GM21576 (cell line): ENCODE data around the gene TEX35.

Experiments
- ATAC-seq: cut with Tn5 transposase; IDR thresholded peaks from one replicate; pipeline ENCODE4 v1.9.1; 2021; ENCODE audit warnings: mild to moderate bottlenecking, moderate library complexity; ENCODE audit not compliant: unreplicated experiment

Gene TEX35

GRCh38 chr1:178513278-178513983 lies 522 bp downstream of the TEX35 start:
- no peak for ATAC-seq

DNA sequence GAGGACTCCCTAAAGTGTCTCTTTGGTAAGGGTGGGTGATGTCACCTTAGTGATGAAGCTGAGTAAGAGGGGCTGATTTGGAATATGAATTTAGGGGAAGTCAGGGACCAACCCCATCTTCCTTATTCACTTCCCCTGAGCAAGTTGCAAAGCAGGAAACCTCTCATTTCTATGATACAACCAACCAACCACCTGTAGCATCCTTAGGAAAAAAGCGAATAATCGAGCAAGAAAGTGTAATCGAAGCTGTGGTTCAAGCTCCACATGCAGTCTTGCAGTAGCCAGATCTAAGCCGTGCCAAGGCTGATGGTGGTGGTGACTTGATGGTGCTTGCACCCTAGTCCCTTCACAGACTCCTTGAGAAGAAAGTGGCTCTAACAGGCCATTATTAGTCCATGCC lies 3.2 kb downstream of the TEX35 start:
- no peak for ATAC-seq

DNA sequence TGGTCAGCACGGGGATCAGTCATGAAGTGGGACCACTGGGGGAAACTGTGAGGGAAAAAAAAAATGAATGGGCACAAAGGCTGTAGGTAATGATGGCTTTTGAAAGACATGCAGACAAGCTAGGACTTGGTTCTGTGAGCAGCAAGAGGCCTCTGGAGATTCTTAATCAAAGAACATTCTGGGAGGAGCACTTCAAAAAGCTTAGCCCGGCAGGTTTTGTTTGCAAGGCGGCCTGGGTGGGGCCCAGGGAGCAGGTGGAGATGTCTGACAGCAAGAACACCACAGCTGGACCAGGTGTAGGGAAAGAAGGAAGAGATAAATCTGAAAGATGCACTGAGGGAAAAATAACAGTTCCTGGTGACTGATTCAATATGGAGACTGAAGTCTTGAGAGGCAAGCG lies 6.0 kb downstream of the TEX35 start:
- no peak for ATAC-seq

DNA sequence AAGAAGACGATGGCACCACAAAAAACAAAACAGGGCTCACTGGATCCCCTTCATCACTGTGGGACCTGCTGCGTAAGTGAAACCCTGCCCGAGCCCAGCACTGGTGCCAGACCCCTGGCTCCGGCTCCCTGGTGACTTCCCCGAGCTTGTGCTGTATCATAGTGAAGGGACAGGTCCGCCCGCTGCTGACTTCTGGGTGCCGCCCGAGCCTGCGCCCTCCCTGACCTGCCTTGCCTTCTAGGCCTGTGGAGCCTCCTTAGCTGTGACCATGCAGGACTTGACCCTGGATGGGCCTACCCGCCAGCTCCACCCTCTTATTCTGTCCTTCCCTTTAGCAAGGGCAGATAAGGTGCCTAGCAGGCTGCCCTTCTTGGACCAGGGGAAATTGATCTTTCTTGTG lies 7.9 kb downstream of the TEX35 start:
- ATAC-seq: no peak

GRCh38 chr1:178521241-178521640 lies 8.3 kb downstream of the TEX35 start:
- ATAC-seq: no peak

GRCh38 chr1:178527117-178527516 lies 14.2 kb downstream of the TEX35 start:
- no peak for ATAC-seq

DNA sequence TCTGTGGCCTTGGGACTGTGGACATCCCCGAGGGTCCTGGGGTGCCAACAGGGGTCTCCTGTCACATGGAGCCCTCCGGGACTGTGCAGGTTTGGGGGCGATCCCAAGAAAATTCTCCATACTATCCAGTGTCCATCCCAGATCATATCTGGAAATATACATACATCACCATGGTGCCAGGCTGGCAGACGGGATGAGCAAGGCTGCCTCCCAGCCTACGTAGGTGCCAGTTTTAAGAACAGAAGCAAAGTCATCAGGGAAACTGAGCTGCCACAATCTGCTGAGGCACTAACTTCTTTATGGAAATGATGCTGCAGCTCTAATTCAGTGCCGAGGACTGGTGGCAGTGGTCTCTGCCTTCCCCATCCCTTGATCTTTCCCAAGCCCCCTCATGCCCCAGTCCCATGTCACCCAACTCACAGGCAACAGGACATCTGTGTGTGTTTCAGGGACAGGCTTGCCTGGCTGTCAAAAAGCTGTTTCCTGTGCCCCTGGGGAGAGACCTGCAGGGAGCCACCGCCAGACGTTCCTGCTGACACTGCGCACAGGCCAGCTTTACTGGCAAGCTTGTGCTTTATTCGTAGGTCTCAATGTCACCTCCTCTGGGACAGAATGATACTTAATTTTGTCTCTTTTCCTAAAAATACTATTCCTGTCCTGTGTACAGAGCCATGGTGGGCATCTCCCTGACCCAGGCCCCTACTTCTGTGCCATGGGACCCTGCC lies 15.5 kb downstream of the TEX35 start:
- no peak for ATAC-seq

DNA sequence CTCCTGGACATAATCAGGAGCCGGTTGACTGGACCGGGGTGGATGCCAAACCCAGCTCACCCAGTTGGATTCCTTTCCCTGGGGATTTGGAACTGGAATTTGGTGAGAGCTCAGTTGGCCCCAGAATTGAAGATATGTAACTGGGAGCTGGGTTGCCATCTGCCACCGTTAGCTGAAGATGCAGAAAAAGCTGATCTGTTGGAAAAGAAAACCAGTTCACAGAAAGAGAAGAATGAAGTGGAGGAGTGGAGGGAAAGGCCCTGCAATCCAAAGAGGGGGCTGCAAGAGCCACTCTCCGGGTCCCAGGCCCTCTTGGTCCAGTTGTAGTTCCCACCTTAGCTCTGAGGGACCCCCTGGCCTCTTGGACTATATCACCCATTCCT lies 16.0 kb downstream of the TEX35 start:
- ATAC-seq: no peak

- ATAC-seq: no peak
These were observed 16.6 kb downstream of the TEX35 start for GRCh38 chr1:178529364-178530036.

DNA sequence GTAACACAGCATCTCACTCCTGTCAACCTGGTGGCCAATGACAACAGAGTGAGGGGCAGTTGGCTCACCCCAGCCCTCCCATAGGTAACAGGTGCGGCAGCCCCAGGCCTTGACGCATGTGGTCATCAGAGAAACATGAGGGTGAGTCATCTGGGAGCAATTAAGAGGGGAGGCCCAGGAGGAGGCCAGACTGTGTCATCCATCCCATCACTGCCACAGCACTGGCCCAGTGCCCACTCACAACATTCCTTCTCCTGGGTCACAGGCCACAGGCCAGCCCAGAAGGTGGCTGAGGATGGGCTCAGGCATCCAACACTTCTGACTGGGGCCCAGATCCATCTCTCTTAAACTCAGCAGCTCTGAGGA lies 17.1 kb downstream of the TEX35 start:
- no peak for ATAC-seq

- no peak for ATAC-seq
These were observed 17.6 kb downstream of the TEX35 start for GRCh38 chr1:178530502-178530901.

GRCh38 chr1:178531887-178532286 lies 19.0 kb downstream of the TEX35 start:
- no peak for ATAC-seq

- peak; percentile 83 for ATAC-seq
These were observed 19.5 kb downstream of the TEX35 start for GRCh38 chr1:178532392-178532791.

DNA sequence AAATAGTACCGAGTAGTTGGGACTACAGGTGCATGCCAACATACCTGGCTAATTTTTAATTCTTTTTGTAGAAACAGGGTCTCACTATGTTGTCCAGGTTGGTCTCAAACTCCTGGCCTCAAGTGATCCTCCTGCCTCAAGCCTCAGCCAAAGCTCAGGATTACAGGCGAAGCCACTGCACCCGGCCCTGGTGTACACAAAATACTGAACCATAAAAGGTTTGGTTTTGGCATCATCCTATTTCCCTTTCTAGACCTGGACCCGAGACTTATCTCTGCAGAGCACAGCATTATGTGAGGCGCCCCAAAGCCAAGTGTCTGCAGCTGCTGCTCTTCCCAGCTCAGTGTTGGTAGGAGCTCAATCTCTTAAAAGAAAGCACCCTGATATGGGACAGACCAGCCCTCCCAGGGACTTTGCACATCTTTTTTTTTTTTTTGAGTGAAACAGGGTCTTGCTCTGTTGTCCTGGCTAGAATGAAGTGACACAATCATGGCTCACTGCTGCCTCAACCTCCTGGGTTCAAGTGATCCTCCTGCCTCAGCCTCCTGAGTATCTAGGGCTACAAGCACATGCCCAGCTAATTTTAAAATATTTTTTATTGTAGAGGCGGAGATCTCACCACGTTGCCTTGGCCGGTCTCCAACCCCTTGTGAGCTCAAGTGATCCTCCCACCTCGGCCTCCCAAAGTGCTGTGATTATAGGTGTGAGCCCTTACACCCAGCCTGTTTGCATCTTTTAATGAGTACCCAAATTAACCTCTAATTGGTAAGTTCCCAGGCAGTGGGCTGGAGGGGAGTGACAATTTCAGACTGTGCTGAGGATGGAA lies 20.4 kb downstream of the TEX35 start:
- no peak for ATAC-seq

- no peak for ATAC-seq
These were observed 21.4 kb downstream of the TEX35 start for GRCh38 chr1:178534137-178534868.

DNA sequence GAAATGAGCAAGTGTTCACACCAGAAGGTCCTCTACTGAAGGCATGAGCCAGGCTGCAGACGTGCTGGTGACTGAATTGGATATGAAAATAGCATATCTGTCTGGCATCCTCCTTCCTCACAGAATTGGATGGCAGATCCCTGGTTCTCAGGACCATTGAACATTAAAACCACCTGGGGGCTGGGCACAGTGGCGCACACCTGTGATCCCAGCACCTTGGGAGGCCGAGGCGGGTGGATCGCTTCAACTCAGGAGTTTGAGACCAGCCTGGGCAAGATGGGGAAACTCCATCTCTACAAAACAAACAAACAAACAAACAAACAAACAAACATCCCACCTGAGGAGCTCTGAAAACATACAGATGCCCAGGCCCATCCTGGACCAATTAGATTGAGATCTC lies 23.4 kb downstream of the TEX35 start:
- no peak for ATAC-seq

DNA sequence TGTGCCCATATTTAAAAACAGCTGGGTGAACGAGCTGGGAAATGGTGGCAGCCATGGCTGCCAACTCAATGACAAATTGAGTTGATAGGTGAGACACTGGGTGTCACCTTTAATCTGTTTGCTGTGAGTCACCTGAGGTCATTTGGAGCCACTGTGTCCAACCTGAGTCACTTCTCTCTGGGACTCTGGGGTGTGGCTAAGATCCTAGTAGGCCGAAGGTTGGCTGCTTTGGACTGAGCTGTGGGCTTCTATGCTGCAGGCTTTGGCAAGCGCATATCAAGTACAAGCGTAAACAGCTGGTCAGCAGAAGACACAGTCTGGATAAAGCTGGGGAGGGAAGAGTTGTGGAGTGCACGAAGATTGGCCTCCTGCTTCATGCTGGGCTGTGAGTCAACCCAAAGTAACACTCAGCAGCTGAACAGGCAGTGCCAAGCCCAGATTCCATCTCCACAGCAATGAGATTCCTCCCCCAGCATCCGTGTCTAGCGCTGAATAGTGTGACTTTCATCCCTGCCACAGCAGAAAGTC lies 24.0 kb downstream of the TEX35 start:
- ATAC-seq: no peak

GRCh38 chr1:178537382-178538090 lies 24.6 kb downstream of the TEX35 start:
- no peak for ATAC-seq

DNA sequence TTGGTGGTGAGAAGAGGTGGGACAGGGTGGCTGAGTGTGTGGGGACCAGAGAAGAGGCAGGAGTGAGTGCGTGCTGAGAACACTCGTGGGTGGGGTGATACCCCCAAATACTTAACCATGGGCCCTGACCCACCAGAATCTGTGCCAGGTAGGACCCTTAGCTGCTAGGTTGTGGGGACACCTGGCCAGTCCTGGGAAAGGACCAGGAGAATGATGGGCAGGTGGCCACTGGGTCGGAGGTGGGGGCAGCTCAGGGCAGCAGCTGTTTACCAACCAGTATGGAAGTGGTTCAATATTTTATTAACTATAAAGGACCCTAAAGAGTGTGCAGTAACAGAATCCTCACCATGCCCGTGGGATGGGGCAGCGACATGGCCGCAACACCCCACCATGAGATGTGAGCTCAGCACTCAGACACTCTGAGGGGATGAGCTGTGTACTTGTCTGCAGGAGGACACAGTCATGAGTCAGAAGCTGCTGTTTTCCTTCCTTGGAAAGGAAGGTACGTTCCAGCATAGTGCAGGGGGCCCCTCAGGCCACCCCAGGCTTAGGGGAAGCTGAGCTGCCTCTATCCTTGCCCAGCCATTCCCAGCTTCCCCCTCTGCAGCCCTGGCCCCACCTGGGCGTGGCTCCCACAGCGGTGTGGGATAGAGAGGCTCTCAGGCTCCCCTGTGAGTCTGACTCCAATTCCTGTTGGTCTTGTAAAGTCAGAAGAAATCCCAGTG lies 25.4 kb downstream of the TEX35 start:
- ATAC-seq: no peak
